ENCODE results near the gene FHAD1. TPM values are rescaled to one million over a fixed set of nuclear protein-coding genes. Genes with fewer than 3 reads are reported as not detected.

FHAD1 gene
- total and polyA plus RNA-seq, 2 donors (not counting 3 experiments of a cell fraction or from before 2014, with no cell fraction given): 0.04 to 0.69 TPM

- POLR2A ChIA-PET: no interaction called here
- no TSS peak for BruUV-seq (replicated peaks)
- no peak overlapping the region for H2AFZ ChIP-seq (ENCODE audit: low read depth, low read length)
- no peaks in the 10 kb centered on the region for H3K9me1 ChIP-seq (replicated peaks; ENCODE audit: control insufficient read depth, extremely low read depth, insufficient read depth, low read length)
- FAIRE-seq (no peak), DNase-seq (ENCODE audit: low read depth, low spot score) (no peak)
- no peak overlapping the region for H3K9ac ChIP-seq (replicated peaks; ENCODE audit: extremely low read depth, insufficient read depth, low read length)
- intact Hi-C loops (cut with micrococcal nuclease) (no loop called here), dilution Hi-C loops (cut with MboI; ENCODE audit: extremely low pct_ligation_motif_present, low sequenced_read_pairs) (no loop called here)
- H3K4me2 ChIP-seq (ENCODE audit: insufficient read depth, low read length): no peak overlapping the region
- no peak overlapping the region for H3K27ac ChIP-seq (ENCODE audit: insufficient read depth, low read depth, low read length)
- H3K27me3 ChIP-seq (ENCODE audit: control insufficient read depth in 2 of 2, insufficient read depth in 2 of 2, low read length in 2 of 2): no peaks in the 10 kb centered on the region
- CTCF ChIA-PET: interaction anchor here (0.8 to 9.0 kb wide), 7 partner anchors 54 to 148 kb away, joined by 3 to 211 read pairs (median 5); partner anchors contain the start of gene TMEM51
- no peaks in the 10 kb centered on the region for H3K36me3 ChIP-seq (ENCODE audit: control insufficient read depth in 2 of 2, extremely low read depth in 1 of 2, insufficient read depth in 2 of 2, low read length in 2 of 2)
- no peaks in the 10 kb centered on the region for H3K9me3 ChIP-seq (replicated peaks; ENCODE audit: control insufficient read depth, insufficient read depth, low read length)
- no peaks in the 10 kb centered on the region for H3K79me2 ChIP-seq (ENCODE audit: control insufficient read depth, insufficient read depth, low read length)
- no peak overlapping the region for H3K4me3 ChIP-seq (replicated peaks in 1 of 3; ENCODE audit: insufficient read depth in 1 of 3, low read depth in 1 of 3, low read length in 3 of 3)
- H4K20me1 ChIP-seq (replicated peaks; ENCODE audit: control insufficient read depth, extremely low read depth, insufficient read depth, low read length): no peaks in the 10 kb centered on the region
- H3K4me1 ChIP-seq (ENCODE audit: control insufficient read depth, extremely low read depth, insufficient read depth, low read length): no peaks in the 10 kb centered on the region
- TF ChIP-seq EZH2 (IDR thresholded peaks at IDR 0.05; ENCODE audit: borderline replicate concordance, low read depth, low read length, severe bottlenecking) (no peak), POLR2A (IDR thresholded peaks at IDR 0.05; ENCODE audit: low read depth, low read length) (no peak), CTCF (IDR thresholded peaks at IDR 0.05; ENCODE audit: extremely low read depth in 1 of 2, insufficient read depth in 1 of 2, low read depth in 1 of 2, low read length in 2 of 2) (no peak), POLR2AphosphoS5 (IDR thresholded peaks at IDR 0.05; ENCODE audit: insufficient read depth, low read depth, low read length) (no peak), FOS (IDR thresholded peaks at IDR 0.05; ENCODE audit: borderline replicate concordance, insufficient read depth, low read length) (no peak), MYC (IDR thresholded peaks at IDR 0.05; ENCODE audit: low read depth, low read length) (no peak), JUN (IDR thresholded peaks at IDR 0.05; ENCODE audit: borderline replicate concordance, insufficient read depth, insufficient read length, low read depth) (no peak)
Observed at GRCh38 chr1:15273274-15273673, 26.3 kb downstream of the FHAD1 start.

Measured in endothelial cell of umbilical vein (primary cell).